ENCODE data around the gene EPHB4. TPM values are rescaled to one million over a fixed set of nuclear protein-coding genes. Genes with fewer than 3 reads are reported as not detected.
"Not testable (repeated sequence)": the region's sequence is repeated elsewhere in the genome, so short reads cannot be mapped to it uniquely, and the experiment has no call there.

EPHB4 gene
- total RNA-seq, 1 donor from 2014 or later: 22.1 TPM

DNA sequence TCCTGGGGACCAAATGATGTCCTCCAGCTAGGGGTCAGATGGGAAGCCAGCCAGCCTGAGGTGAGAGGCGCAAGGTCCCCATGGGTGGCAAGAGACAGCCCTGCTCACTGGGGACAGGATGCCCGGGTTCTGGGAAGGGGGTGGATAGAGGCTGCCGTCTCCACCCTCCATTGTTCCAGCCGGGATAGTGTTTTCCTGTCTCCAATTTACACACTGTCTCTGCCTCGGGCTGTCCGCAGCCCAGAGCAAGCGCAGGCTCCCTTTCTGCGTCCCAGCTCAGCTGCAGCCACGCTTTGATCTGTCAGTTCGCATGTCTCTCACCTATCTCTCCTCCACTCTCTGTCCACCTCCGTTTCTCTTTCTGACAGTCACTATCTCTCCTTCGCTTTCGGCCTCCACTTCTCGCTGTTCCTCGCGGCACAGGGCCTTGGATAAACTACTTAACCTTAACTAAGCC lies 2.1 kb downstream of the EPHB4 start:
- no peak for ATAC-seq (ENCODE audit: poor library complexity)
- intact Hi-C loops (cut with DNase I): no loop called here
- peak; percentile 60 for DNase-seq

GRCh38 chr7:100824499-100825214 lies 2.7 kb downstream of the EPHB4 start:
- DNase-seq: no peak
- intact Hi-C loops (cut with DNase I): no loop called here

GRCh38 chr7:100823534-100823933 lies 3.8 kb downstream of the EPHB4 start:
- no peak for ATAC-seq (ENCODE audit: poor library complexity)
- intact Hi-C loops (cut with DNase I): no loop called here
- no peak for DNase-seq

More at GRCh38 chr7:100824499-100825214, 2.7 kb downstream of the EPHB4 start:
- no peak for ATAC-seq (ENCODE audit: poor library complexity)

GRCh38 chr7:100823140-100823525 lies 4.2 kb downstream of the EPHB4 start:
- intact Hi-C loops (cut with DNase I): no loop called here
- DNase-seq (peak; percentile 5), ATAC-seq (ENCODE audit: poor library complexity) (no peak)

DNA sequence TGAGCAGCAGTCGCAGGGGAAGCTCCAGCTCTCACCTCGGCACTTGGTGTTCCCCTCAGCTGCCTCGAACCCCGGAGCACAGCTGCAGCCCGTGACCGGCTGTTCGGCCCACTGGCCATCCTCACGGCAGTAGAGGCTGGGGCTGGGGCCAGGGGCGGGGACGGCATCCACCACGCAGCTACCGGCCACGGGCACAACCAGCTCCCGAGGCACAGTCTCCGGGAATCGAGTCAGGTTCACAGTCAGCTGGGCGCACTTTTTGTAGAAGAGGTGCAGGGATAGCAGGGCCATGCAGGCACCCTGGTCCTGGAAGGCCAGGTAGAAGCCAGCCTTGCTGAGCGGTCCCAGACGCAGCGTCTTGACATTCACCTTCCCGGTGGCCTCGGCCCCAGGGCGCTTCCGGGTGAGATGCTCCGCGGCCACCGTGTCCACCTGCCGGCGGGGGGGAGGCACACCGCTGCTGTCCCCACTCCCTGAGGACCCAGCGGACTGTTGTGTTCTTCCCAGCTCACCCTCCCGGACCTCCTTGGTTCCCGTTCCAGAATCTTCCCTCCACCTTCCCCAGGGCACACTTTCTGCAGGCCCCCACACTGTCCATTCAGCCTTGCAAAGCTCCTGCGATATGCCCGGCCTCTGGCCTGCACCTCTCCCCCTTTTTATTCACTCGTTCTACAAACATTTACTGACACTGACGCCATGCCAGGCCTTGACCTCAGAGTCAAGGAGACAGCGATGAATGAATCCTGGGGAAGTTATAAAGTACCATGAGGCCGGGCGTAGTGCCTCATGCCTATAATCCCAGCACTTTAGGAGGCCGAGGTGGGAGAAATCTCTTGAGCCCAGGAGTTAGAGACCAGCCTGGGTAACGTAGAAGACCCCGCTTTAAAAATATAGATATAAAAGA lies 4.8 kb downstream of the EPHB4 start:
- DNase-seq: peak; percentile 33
- intact Hi-C loops (cut with DNase I): no loop called here
- ATAC-seq (ENCODE audit: poor library complexity): no peak

GRCh38 chr7:100819586-100819985 lies 7.7 kb downstream of the EPHB4 start:
- intact Hi-C loops (cut with DNase I): no loop called here
- ATAC-seq (ENCODE audit: poor library complexity) (no peak), DNase-seq (peak; percentile 33)

DNA sequence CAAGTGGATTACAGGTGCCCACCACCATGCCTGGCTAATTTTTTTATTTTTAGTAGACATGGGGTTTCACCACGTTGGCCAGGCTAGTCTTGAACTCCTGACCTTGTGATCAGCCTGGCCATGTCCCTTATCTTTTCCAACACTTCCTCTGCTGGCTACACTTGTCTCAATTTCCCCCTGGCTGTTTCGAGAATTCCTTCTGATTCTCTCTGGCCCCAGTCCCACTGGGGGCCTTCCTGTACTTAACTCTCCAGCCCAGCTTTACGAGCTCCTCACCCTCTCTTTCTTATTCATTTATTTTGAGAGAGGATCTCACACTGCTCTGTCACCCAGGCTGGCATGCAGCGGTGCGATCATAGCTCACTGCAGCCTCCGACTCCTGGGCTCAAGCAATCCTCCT lies 8.5 kb downstream of the EPHB4 start:
- DNase-seq (no peak), ATAC-seq (ENCODE audit: poor library complexity) (no peak)
- intact Hi-C loops (cut with DNase I): no loop called here

GRCh38 chr7:100818366-100818765 lies 9.0 kb downstream of the EPHB4 start:
- intact Hi-C loops (cut with DNase I): no loop called here
- DNase-seq (no peak), ATAC-seq (ENCODE audit: poor library complexity) (no peak)

GRCh38 chr7:100817097-100817496 lies 10.2 kb downstream of the EPHB4 start:
- DNase-seq (no peak), ATAC-seq (ENCODE audit: poor library complexity) (no peak)
- intact Hi-C loops (cut with DNase I): no loop called here

GRCh38 chr7:100816515-100816914 lies 10.8 kb downstream of the EPHB4 start:
- intact Hi-C loops (cut with DNase I); ATAC-seq (ENCODE audit: poor library complexity); DNase-seq: not testable (repeated sequence)

DNA sequence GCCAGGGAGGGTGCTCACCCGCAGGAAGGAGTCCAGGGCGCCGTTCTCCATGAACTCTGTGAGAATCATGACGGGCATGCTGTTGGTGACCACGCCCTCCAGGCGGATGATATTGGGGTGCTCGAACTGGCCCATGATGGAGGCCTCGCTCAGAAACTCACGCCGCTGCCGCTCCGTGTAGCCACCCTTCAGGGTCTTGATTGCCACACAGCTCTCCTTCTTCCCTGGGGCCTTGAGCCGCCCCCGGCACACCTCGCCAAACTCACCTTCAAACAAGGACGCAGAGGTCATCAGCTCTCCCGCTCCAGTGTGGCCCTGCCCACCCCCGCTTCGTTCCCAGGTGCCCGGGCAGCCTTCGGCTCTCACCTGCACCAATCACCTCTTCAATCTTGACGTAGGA lies 14.6 kb downstream of the EPHB4 start:
- ATAC-seq (ENCODE audit: poor library complexity): no peak
- no peak for DNase-seq
- intact Hi-C loops (cut with DNase I): no loop called here

- DNase-seq: no peak
- intact Hi-C loops (cut with DNase I): no loop called here
- ATAC-seq (ENCODE audit: poor library complexity): no peak
Measured at GRCh38 chr7:100811480-100811879, 15.8 kb downstream of the EPHB4 start.

DNA sequence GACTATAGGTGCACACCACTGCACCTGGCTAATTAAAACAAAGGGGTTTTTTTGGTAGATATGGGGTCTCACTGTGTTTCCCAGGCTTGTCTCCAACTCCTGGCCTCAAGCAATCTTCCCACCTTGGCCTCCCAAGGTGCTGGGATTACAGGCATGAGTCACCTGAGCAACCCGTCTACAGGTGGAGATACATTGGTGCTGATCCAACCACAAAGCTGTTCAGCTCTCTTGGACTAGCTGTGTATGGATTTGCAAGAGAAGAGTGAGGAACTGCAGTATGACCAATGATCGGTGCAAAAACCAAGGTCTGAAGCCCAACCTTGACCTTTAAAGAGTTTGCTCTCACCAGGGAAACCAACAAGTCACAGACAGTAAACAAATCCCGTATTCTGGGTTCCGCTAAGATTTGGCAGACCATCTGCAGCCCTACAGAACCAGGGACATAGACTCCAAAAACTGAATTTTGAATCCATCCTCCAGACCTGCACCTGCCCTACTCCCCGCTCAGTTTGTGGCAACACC lies 18.9 kb downstream of the EPHB4 start:
- intact Hi-C loops (cut with DNase I): loop anchor here (10.0 kb wide), 1 partner anchor 246 kb away; no protein-coding TSS in a partner anchor
- no peak for ATAC-seq (ENCODE audit: poor library complexity)
- DNase-seq: no peak

- not testable (repeated sequence) for ATAC-seq (ENCODE audit: poor library complexity); DNase-seq
- intact Hi-C loops (cut with DNase I): loop anchor here (10.0 kb wide), 1 partner anchor 248 kb away; no protein-coding TSS in a partner anchor
Measured at GRCh38 chr7:100806883-100807282, 20.4 kb downstream of the EPHB4 start.

- intact Hi-C loops (cut with DNase I): loop anchor here (10.0 kb wide), 1 partner anchor 249 kb away; no protein-coding TSS in a partner anchor
- ATAC-seq (ENCODE audit: poor library complexity) (no peak), DNase-seq (no peak)
Measured at GRCh38 chr7:100806276-100806675, 21.0 kb downstream of the EPHB4 start.

DNA sequence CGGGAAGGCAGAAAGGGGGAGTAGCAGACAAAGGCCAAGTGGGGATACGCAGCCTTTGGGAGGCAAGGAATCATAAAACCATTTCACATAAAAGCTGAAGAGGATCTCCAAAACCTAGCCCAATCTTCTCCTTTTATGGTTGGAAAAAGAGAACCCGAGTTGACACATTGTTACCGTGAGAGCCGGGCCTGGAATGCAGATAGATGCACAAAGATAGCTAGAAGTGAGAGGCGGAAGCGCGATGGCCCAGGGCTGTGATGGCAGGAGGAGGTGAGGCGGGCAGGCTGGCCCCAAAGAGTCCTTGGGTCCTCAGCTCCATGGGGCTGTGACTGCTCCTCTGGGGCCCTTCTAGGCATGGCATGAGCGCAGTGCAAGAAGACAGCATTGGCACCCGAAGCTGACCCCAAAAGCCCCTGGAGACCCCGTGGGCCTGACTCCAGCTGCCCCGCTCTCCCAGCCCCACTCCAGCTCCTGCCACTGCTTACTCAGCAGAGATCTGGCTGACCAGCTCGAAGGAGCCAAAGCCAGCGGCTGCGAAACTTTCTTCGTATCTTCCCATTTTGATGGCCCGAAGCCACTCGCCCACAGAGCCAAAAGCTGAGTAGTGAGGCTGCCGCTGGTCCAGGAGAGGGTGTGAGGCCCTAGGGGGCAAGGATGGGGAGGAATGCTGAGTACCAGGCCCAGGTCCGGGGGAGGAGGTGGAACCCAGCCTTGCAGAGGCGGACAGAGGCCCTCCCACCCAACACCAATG lies 22.5 kb downstream of the EPHB4 start:
- ATAC-seq (ENCODE audit: poor library complexity) (no peak), DNase-seq (no peak)
- intact Hi-C loops (cut with DNase I): loop anchor here (10.0 kb wide), 1 partner anchor 250 kb away; no protein-coding TSS in a partner anchor

DNA sequence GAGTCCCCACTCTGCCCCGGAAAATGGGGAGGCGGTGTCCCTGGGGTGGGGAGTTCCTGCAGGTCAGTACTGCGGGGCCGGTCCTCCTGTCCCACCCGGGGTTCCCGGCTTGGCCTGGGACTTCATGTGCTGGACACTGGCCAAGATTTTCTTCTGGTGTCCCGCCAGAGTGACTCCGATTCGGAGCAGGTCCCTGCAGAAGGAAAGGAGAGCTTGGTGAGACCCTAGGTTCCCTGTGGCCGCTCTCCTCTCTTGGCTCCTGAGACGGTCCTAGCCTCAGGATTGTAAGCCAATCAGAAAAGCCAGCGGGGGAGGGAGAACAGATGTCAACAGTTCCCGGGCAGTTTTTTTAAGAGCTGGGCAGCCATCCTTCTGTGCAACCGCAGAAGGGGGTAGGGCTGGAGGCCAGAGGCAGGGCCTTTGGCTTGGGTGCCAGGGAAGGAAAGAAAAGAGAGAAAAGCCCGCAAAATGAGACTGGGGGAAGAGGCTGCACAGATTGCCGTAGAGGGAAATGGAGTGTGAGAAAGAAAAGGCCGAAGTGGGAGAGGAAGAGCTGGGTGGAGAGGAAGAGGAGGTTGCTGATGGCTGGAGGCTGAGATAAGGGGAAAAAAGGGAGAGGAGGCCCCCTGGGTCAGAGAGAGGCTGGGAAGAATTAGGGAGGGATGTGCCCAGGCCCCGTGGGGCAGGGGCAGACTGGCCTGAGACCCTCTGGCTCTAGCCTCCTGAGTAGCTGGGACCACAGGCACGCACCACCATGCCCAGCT lies 23.7 kb downstream of the EPHB4 start:
- intact Hi-C loops (cut with DNase I): loop anchor here (10.0 kb wide), 1 partner anchor 251 kb away; no protein-coding TSS in a partner anchor
- ATAC-seq (ENCODE audit: poor library complexity): peak; percentile 92
- peak; percentile 76 for DNase-seq

GRCh38 chr7:100802951-100803350 lies 24.4 kb downstream of the EPHB4 start:
- intact Hi-C loops (cut with DNase I): loop anchor here (10.0 kb wide), 1 partner anchor 252 kb away; no protein-coding TSS in a partner anchor
- ATAC-seq (ENCODE audit: poor library complexity): no peak

More at GRCh38 chr7:100802951-100803350, 24.4 kb downstream of the EPHB4 start:
- no peak for DNase-seq
